ENCODE data around the gene URB2.

URB2 gene

GRCh38 chr1:229642376-229642775 lies 16.3 kb downstream of the URB2 start:
- 92 to 96% methylated on average over 5 of the region's 5 CpGs for WGBS, 2 experiments
- Histone ChIP-seq H3K4me1 (ENCODE audit: control insufficient read depth, insufficient read depth, low read length) (no peaks in the 10 kb centered on the region), H3K9me3 (ENCODE audit: control insufficient read depth, low read length) (no peaks in the 10 kb centered on the region), H3K4me3 (ENCODE audit: insufficient read depth, low read depth, low read length) (no peak overlapping the region), H3K27me3 (ENCODE audit: control insufficient read depth, insufficient read depth, low read length, poor library complexity, severe bottlenecking) (no peaks in the 10 kb centered on the region), H3K27ac (ENCODE audit: insufficient read depth, low read depth, low read length, poor library complexity, severe bottlenecking) (no peak overlapping the region), H3K36me3 (ENCODE audit: control insufficient read depth, insufficient read depth, low read length) (peaks cover 28% of the 10 kb centered on the region)

DNA sequence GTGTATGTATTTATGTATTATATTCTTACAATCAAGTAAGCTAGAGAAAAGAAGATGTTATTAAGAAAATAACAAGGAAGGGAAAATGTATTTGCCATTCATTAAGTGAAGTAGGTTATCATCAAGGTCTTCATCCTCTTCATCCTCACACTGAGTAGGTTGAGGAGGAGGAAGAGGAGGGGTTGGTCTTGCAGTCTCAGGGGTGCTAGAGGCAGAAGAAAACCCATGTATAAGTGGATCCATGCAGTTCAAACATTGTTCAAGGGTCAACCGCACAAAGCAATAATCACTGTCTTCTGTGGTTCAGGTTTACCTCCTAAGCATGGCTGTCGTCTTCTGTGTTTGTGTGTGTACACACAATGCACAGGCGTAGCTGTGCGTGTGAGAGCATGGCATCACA lies 16.9 kb downstream of the URB2 start:
- Histone ChIP-seq H3K27me3 (ENCODE audit: control insufficient read depth, insufficient read depth, low read length, poor library complexity, severe bottlenecking) (no peaks in the 10 kb centered on the region), H3K4me3 (ENCODE audit: insufficient read depth, low read depth, low read length) (no peak overlapping the region), H3K27ac (ENCODE audit: insufficient read depth, low read depth, low read length, poor library complexity, severe bottlenecking) (no peak overlapping the region), H3K4me1 (ENCODE audit: control insufficient read depth, insufficient read depth, low read length) (no peaks in the 10 kb centered on the region), H3K9me3 (ENCODE audit: control insufficient read depth, low read length) (no peaks in the 10 kb centered on the region), H3K36me3 (ENCODE audit: control insufficient read depth, insufficient read depth, low read length) (peaks cover 28% of the 10 kb centered on the region)
- WGBS, 2 experiments: 96% methylated on average over 4 of the region's 4 CpGs

GRCh38 chr1:229643996-229644745 lies 18.1 kb downstream of the URB2 start:
- Histone ChIP-seq H3K4me3 (ENCODE audit: insufficient read depth, low read depth, low read length) (no peak overlapping the region), H3K4me1 (ENCODE audit: control insufficient read depth, insufficient read depth, low read length) (no peaks in the 10 kb centered on the region), H3K27me3 (ENCODE audit: control insufficient read depth, insufficient read depth, low read length, poor library complexity, severe bottlenecking) (no peaks in the 10 kb centered on the region), H3K27ac (ENCODE audit: insufficient read depth, low read depth, low read length, poor library complexity, severe bottlenecking) (no peak overlapping the region), H3K9me3 (ENCODE audit: control insufficient read depth, low read length) (no peaks in the 10 kb centered on the region), H3K36me3 (ENCODE audit: control insufficient read depth, insufficient read depth, low read length) (peaks cover 34% of the 10 kb centered on the region)
- 94 to 96% methylated on average over 6 of the region's 6 CpGs for WGBS, 2 experiments

DNA sequence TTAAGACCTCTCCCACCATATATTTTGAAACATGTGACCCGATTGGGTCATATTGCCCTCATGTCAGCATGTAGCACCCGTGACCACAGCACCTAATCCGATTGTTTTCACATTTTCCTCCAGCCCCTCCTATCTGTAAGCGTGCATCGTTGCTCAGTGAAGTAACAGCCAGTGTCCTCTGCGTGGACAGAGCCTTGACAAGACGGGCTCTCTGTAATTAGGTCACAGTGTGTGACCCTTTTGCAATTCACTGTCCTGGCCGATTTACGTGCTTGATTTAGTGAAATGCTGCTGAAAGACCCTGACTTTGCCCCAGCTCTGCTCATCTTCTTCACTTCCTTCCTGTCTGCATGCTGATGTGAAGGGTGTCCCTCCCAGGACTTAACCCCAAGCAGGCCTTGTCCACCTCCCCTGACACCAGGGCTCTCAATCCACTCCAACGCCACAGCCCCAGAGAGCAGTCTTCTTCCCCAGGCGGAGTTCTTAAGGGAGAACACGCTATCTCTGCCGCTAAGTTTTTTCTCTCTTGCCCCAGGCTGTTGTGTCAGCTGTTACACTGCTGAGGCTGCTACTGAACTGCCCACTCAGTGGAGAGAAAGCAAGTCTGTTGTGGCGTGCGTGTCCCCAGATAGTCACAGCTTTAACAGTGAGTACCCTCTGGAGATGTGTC lies 19.4 kb downstream of the URB2 start:
- 94% methylated on average over 15 of the region's 15 CpGs for WGBS, 2 experiments
- H3K9me3 ChIP-seq (ENCODE audit: control insufficient read depth, low read length): no peaks in the 10 kb centered on the region
- H3K27ac ChIP-seq (ENCODE audit: insufficient read depth, low read depth, low read length, poor library complexity, severe bottlenecking): no peak overlapping the region
- H3K4me1 ChIP-seq (ENCODE audit: control insufficient read depth, insufficient read depth, low read length): no peaks in the 10 kb centered on the region
- H3K27me3 ChIP-seq (ENCODE audit: control insufficient read depth, insufficient read depth, low read length, poor library complexity, severe bottlenecking): no peaks in the 10 kb centered on the region
- peaks cover 40% of the 10 kb centered on the region for H3K36me3 ChIP-seq (ENCODE audit: control insufficient read depth, insufficient read depth, low read length)
- H3K4me3 ChIP-seq (ENCODE audit: insufficient read depth, low read depth, low read length): no peak overlapping the region

DNA sequence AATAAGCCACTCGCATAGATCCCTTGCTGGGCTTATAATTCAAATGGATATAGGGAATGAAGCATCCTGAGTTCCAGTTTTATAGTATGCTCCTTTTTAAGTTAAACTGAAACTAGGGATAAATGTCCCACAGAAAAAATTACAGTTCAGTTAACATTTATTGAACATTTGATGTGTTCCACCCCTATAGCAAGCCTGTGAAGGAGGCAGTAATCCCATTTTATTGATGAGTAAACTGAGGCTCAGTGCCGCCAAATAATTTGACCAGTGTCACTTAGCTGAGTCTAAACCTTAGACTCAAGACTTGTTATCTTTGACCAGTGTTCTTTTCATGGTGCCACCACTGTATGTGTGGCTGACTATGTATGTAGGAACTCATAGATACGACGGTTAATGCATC lies 22.4 kb downstream of the URB2 start:
- 90 to 94% methylated on average over 4 of the region's 4 CpGs for WGBS, 2 experiments
- H3K36me3 ChIP-seq (ENCODE audit: control insufficient read depth, insufficient read depth, low read length): peaks cover 41% of the 10 kb centered on the region

DNA sequence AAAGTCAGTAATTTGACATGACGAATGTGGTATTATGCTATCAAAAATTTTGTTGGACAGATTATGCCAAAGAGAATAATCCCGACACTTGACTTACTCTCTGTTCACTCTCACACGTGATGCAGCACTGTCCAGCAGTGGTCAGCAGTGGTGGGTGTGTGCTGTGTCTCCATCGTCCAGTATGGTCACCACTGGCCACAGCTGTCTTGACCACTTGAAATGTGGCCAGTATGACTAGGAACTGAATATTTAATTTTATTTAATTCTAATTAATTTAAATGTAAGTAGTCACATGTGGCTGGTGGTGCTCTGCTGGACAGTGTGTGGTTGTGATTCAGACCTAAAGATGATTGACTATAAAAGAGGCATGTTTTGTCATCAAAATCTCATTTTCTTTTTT lies 24.0 kb downstream of the URB2 start:
- WGBS, 2 experiments: 98% methylated on average over 4 of the region's 4 CpGs
- Histone ChIP-seq H3K27me3 (ENCODE audit: control insufficient read depth, insufficient read depth, low read length, poor library complexity, severe bottlenecking) (no peaks in the 10 kb centered on the region), H3K36me3 (ENCODE audit: control insufficient read depth, insufficient read depth, low read length) (peaks cover 42% of the 10 kb centered on the region), H3K4me3 (ENCODE audit: insufficient read depth, low read depth, low read length) (no peak overlapping the region), H3K27ac (ENCODE audit: insufficient read depth, low read depth, low read length, poor library complexity, severe bottlenecking) (no peak overlapping the region), H3K4me1 (ENCODE audit: control insufficient read depth, insufficient read depth, low read length) (no peaks in the 10 kb centered on the region), H3K9me3 (ENCODE audit: control insufficient read depth, low read length) (no peaks in the 10 kb centered on the region)

More for the DNA sequence above, 22.4 kb downstream of the URB2 start:
- Histone ChIP-seq H3K27ac (ENCODE audit: insufficient read depth, low read depth, low read length, poor library complexity, severe bottlenecking) (no peak overlapping the region), H3K4me1 (ENCODE audit: control insufficient read depth, insufficient read depth, low read length) (no peaks in the 10 kb centered on the region), H3K4me3 (ENCODE audit: insufficient read depth, low read depth, low read length) (no peak overlapping the region), H3K27me3 (ENCODE audit: control insufficient read depth, insufficient read depth, low read length, poor library complexity, severe bottlenecking) (no peaks in the 10 kb centered on the region), H3K9me3 (ENCODE audit: control insufficient read depth, low read length) (no peaks in the 10 kb centered on the region)

- no peak overlapping the region for H3K4me3 ChIP-seq (ENCODE audit: insufficient read depth, low read depth, low read length)
- H3K4me1 ChIP-seq (ENCODE audit: control insufficient read depth, insufficient read depth, low read length): no peaks in the 10 kb centered on the region
- no peaks in the 10 kb centered on the region for H3K9me3 ChIP-seq (ENCODE audit: control insufficient read depth, low read length)
- no peak overlapping the region for H3K27ac ChIP-seq (ENCODE audit: insufficient read depth, low read depth, low read length, poor library complexity, severe bottlenecking)
- no peaks in the 10 kb centered on the region for H3K27me3 ChIP-seq (ENCODE audit: control insufficient read depth, insufficient read depth, low read length, poor library complexity, severe bottlenecking)
- 96 to 100% methylated on average over 3 of the region's 3 CpGs for WGBS, 2 experiments
- peaks cover 48% of the 10 kb centered on the region for H3K36me3 ChIP-seq (ENCODE audit: control insufficient read depth, insufficient read depth, low read length)
Observed at GRCh38 chr1:229651546-229651945, 25.5 kb downstream of the URB2 start.

- no peaks in the 10 kb centered on the region for H3K4me1 ChIP-seq (ENCODE audit: control insufficient read depth, insufficient read depth, low read length)
- H3K27ac ChIP-seq (ENCODE audit: insufficient read depth, low read depth, low read length, poor library complexity, severe bottlenecking): no peak overlapping the region
- no peak overlapping the region for H3K4me3 ChIP-seq (ENCODE audit: insufficient read depth, low read depth, low read length)
- no peaks in the 10 kb centered on the region for H3K27me3 ChIP-seq (ENCODE audit: control insufficient read depth, insufficient read depth, low read length, poor library complexity, severe bottlenecking)
- H3K9me3 ChIP-seq (ENCODE audit: control insufficient read depth, low read length): no peaks in the 10 kb centered on the region
- WGBS, 2 experiments: 83 to 85% methylated on average over 1 of the region's 1 CpG
- peaks cover 37% of the 10 kb centered on the region for H3K36me3 ChIP-seq (ENCODE audit: control insufficient read depth, insufficient read depth, low read length)
Observed at GRCh38 chr1:229653420-229653819, 27.4 kb downstream of the URB2 start.

- Histone ChIP-seq H3K36me3 (ENCODE audit: control insufficient read depth, insufficient read depth, low read length) (peaks cover 25% of the 10 kb centered on the region), H3K4me1 (ENCODE audit: control insufficient read depth, insufficient read depth, low read length) (no peaks in the 10 kb centered on the region), H3K9me3 (ENCODE audit: control insufficient read depth, low read length) (no peaks in the 10 kb centered on the region), H3K27me3 (ENCODE audit: control insufficient read depth, insufficient read depth, low read length, poor library complexity, severe bottlenecking) (no peaks in the 10 kb centered on the region), H3K27ac (ENCODE audit: insufficient read depth, low read depth, low read length, poor library complexity, severe bottlenecking) (no peak overlapping the region), H3K4me3 (ENCODE audit: insufficient read depth, low read depth, low read length) (no peak overlapping the region)
- WGBS, 2 experiments: 95 to 97% methylated on average over 5 of the region's 5 CpGs
Observed at GRCh38 chr1:229655781-229656180, 29.7 kb downstream of the URB2 start.

DNA sequence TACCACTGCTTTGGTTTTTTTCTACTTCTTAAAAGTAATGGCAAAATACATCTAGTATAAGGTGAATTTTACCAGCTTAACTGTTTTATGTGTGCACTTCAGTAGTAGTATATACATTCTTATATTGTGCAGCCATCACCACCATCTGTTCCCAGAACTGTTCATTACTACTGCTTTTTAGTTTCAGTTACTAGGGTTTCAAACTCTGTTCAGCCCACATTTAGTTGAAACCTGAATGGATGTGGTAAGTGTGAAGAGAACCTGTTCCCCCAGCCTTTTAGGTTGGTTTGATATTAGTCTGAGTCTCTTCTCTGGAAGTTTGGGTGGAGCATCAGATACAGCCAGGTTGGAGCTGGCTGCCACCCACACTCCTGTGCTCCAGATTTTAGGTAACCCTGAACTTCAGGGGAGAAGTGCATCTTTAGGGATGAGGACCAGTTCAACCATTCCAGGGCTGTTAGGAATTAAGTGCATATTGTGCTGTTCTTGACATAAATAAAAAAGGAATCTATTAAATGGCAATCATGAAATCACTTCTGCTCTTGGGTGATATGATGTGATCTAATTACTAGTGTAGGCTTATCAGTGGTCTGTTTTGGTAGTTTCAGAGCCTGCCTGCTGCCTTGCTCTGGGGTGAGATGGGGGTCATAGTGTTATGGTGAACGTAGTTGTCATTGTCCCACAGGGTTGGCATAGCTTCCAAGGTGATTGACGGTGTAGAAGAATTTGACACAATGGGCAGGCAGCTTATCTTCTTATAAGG lies 32.1 kb downstream of the URB2 start:
- Histone ChIP-seq H3K4me1 (ENCODE audit: control insufficient read depth, insufficient read depth, low read length) (no peaks in the 10 kb centered on the region), H3K4me3 (ENCODE audit: insufficient read depth, low read depth, low read length) (no peak overlapping the region), H3K36me3 (ENCODE audit: control insufficient read depth, insufficient read depth, low read length) (peaks cover 21% of the 10 kb centered on the region), H3K9me3 (ENCODE audit: control insufficient read depth, low read length) (no peaks in the 10 kb centered on the region), H3K27ac (ENCODE audit: insufficient read depth, low read depth, low read length, poor library complexity, severe bottlenecking) (no peak overlapping the region), H3K27me3 (ENCODE audit: control insufficient read depth, insufficient read depth, low read length, poor library complexity, severe bottlenecking) (no peaks in the 10 kb centered on the region)
- 92 to 100% methylated on average over 2 of the region's 2 CpGs for WGBS, 2 experiments

Data from ectodermal cell (in vitro differentiated cells).